Sigmoid colon (tissue), 4 donors: Measurements from ENCODE around the gene CRBN.

Experiments
- EP300 ChIP-seq, 4 donors: sonication (generic); formaldehyde crosslinking; IDR thresholded peaks; one replicate each; pipeline ENCODE4 v1.6.1; 2017; ENCODE audit warnings: antibody characterized with exemption in 4 of 4
- POLR2A ChIP-seq, 2 donors: fragments of 450-650 bp; IDR thresholded peaks; one replicate each; pipeline ENCODE4 v1.6.1; 2016; ENCODE audit warnings: antibody characterized with exemption in 2 of 2, mild to moderate bottlenecking in 2 of 2, moderate library complexity in 2 of 2
- POLR2AphosphoS5 ChIP-seq, 4 donors: sonication (generic); formaldehyde crosslinking; IDR thresholded peaks; one replicate each; pipeline ENCODE4 v1.6.1; 2017; ENCODE audit warnings: antibody characterized with exemption in 4 of 4
- TF ChIP-seq, protein P1 (sequence below), 4 experiments: fragments of 450-650 bp in 3 of 4; fragments of 200-600 bp in 1 of 4; IDR thresholded peaks; one replicate each; pipeline ENCODE4 v1.5.1; 2016 to 2019; ENCODE audit warnings: antibody characterized with exemption in 4 of 4, mild to moderate bottlenecking in 3 of 4, moderate library complexity in 2 of 4

DNA sequence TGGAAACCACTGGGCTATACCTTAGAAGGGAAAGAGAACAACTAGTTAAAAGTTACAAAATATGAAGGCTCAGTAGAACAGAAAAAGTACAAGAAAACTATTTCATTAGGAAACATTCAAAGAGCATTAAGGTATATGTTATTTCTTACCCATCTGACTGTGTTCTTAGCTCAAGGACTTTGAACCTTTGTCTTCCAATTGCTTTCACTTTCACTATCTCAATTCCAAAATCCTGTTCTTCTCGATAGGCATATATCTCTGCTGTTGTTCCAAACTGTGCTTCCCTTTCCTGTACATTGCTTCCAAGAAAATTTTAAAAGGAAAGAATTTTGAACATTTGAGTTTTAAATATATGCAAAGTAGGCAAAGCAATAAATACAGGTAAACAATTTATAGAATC, 6.9 kb downstream of the CRBN start:
- TF ChIP-seq, protein P1, sequence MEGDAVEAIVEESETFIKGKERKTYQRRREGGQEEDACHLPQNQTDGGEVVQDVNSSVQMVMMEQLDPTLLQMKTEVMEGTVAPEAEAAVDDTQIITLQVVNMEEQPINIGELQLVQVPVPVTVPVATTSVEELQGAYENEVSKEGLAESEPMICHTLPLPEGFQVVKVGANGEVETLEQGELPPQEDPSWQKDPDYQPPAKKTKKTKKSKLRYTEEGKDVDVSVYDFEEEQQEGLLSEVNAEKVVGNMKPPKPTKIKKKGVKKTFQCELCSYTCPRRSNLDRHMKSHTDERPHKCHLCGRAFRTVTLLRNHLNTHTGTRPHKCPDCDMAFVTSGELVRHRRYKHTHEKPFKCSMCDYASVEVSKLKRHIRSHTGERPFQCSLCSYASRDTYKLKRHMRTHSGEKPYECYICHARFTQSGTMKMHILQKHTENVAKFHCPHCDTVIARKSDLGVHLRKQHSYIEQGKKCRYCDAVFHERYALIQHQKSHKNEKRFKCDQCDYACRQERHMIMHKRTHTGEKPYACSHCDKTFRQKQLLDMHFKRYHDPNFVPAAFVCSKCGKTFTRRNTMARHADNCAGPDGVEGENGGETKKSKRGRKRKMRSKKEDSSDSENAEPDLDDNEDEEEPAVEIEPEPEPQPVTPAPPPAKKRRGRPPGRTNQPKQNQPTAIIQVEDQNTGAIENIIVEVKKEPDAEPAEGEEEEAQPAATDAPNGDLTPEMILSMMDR (IDR thresholded peaks at IDR 0.05): no peak
- TF ChIP-seq POLR2A (IDR thresholded peaks at IDR 0.05): no peak
- no peak for TF ChIP-seq EP300 (IDR thresholded peaks at IDR 0.05)
- TF ChIP-seq POLR2AphosphoS5 (IDR thresholded peaks at IDR 0.05): no peak
